Esophagus muscularis mucosa (tissue), 4 donors: ENCODE results near the gene GALNTL6. TPM values are rescaled to one million over a fixed set of nuclear protein-coding genes. Genes with fewer than 3 reads are reported as not detected.

Source experiments
- DNase-seq: peaks from one replicate; pipeline ENCODE4 v3.0.0-alpha.2; 2017; ENCODE audit errors: extremely low spot score
- H3K27ac ChIP-seq, 4 donors: fragments of 200-600 bp; sonication (generic); replicated peaks in 1 of 4; 1 replicate in 3 of 4; 2 replicates in 1 of 4; pipeline ENCODE4 v1.5.1; 2016 to 2019; ENCODE audit warnings: mild to moderate bottlenecking in 1 of 4
- H3K27me3 ChIP-seq, 4 donors: fragments of 200-600 bp; sonication (generic); one replicate each; pipeline versions ENCODE4 v1.5.1 to v1.6.0; 2016 to 2019
- H3K36me3 ChIP-seq, 4 donors: fragments of 200-600 bp; sonication (generic); one replicate each; pipeline ENCODE4 v1.5.1; 2016 to 2019
- H3K4me1 ChIP-seq, 4 donors: fragments of 200-600 bp; sonication (generic); one replicate each; pipeline ENCODE4 v1.5.1; 2016 to 2019
- H3K4me3 ChIP-seq, 4 donors: fragments of 200-600 bp; sonication (generic); 1 replicate in 2 of 4; 2 replicates in 2 of 4; pipeline ENCODE4 v1.5.1; 2016 to 2019; ENCODE audit warnings: mild to moderate bottlenecking in 4 of 4, moderate library complexity in 1 of 4
- H3K9me3 ChIP-seq, 4 donors: fragments of 200-600 bp; sonication (generic); 1 replicate in 3 of 4; 2 replicates in 1 of 4; pipeline ENCODE4 v1.5.1; 2016 to 2019
- EP300 ChIP-seq: sonication (generic); formaldehyde crosslinking; IDR thresholded peaks from one replicate; pipeline ENCODE4 v1.6.1; 2017; ENCODE audit warnings: antibody characterized with exemption
- POLR2A ChIP-seq: fragments of 450-650 bp; IDR thresholded peaks from one replicate; pipeline ENCODE4 v1.6.1; 2017; ENCODE audit warnings: antibody characterized with exemption, moderate library complexity, mild to moderate bottlenecking, low read depth
- POLR2AphosphoS5 ChIP-seq, 2 donors: sonication (generic); formaldehyde crosslinking; IDR thresholded peaks; one replicate each; pipeline ENCODE4 v1.6.1; 2017; ENCODE audit warnings: antibody characterized with exemption in 2 of 2
- WGBS: methylation state at CpG from one replicate; pipeline ENCODE4 v1.1.5; 2018; 5-methylcytosine and 5-hydroxymethylcytosine counted together
- intact Hi-C: fragments of 100-400 bp; cut with DNase I; formaldehyde crosslinking; loops from one replicate; pipeline ENCODE4 v1.15.1; 2023
- total RNA-seq, 4 donors: library from RNA; depleted of rRNA; stranded (reverse); fragments of >200 nt; gene quantifications; one replicate each; pipeline versions ENCODE4 v1.1.0 to v1.2.1, GENCODE V29; 2016
- TF ChIP-seq, protein P1 (sequence below), 3 experiments: fragments of 200-600 bp in 2 of 3; fragments of 450-650 bp in 1 of 3; sonication (generic) in 2 of 3; IDR thresholded peaks; one replicate each; pipeline ENCODE4 v1.5.1; 2017 to 2019; ENCODE audit warnings: antibody characterized with exemption in 3 of 3, mild to moderate bottlenecking in 2 of 3, moderate library complexity in 1 of 3

GALNTL6 gene
- total RNA-seq, 4 donors from 2014 or later, result 0.33 to 0.42 TPM; not detected in 2

DNA sequence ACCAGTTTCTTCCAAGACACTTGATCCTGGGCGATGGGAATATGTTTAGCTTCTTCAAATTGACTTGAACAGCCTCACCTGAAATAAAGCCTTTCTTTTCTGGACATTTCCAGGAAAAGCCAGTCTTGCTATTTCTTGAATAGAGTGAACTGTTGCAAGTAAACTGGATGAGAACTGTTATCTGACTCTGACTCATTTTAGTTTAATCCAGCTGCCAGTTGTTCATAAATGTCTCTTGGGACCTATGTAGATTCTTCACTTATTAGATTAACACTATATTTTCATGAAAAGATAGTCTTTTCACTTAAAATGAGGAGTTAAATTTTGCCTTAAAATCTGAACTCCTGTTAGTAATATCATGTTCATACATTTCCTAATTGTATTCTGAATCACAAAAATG lies 740.0 kb downstream of the GALNTL6 start:
- DNase-seq, result no peak
- no peaks in the 10 kb centered on the region for H3K4me1 ChIP-seq
- H3K4me3 ChIP-seq, result no peak overlapping the region
- TF ChIP-seq, protein P1, sequence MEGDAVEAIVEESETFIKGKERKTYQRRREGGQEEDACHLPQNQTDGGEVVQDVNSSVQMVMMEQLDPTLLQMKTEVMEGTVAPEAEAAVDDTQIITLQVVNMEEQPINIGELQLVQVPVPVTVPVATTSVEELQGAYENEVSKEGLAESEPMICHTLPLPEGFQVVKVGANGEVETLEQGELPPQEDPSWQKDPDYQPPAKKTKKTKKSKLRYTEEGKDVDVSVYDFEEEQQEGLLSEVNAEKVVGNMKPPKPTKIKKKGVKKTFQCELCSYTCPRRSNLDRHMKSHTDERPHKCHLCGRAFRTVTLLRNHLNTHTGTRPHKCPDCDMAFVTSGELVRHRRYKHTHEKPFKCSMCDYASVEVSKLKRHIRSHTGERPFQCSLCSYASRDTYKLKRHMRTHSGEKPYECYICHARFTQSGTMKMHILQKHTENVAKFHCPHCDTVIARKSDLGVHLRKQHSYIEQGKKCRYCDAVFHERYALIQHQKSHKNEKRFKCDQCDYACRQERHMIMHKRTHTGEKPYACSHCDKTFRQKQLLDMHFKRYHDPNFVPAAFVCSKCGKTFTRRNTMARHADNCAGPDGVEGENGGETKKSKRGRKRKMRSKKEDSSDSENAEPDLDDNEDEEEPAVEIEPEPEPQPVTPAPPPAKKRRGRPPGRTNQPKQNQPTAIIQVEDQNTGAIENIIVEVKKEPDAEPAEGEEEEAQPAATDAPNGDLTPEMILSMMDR (IDR thresholded peaks at IDR 0.05), result no peak
- TF ChIP-seq POLR2AphosphoS5 (IDR thresholded peaks at IDR 0.05) (no peak), EP300 (no peak)
- intact Hi-C loops, result no loop called here
- H3K36me3 ChIP-seq, result no peaks in the 10 kb centered on the region
- no peak overlapping the region for H3K27ac ChIP-seq
- H3K9me3 ChIP-seq, result no peaks in the 10 kb centered on the region
- no peaks in the 10 kb centered on the region for H3K27me3 ChIP-seq
- 88% methylated on average over 1 of the region's 1 CpG for WGBS

DNA sequence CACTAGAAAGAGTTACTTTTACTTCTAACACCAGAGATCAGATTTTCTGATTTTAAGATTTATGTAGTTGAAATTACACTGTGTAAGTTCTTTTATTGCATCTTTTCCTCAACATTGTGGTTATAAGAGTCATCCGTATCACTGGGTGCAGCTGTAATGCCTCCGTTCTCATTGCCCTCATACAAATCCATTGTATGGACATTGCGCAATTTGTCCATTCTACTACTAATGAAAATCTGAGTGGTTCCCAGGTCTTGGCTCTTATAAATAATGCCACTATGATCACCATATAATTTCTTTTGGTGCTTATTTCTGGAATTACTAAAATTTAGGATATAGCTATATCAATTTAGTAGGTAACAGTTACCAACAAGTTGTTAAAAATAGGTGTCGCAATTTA lies 741.4 kb downstream of the GALNTL6 start:
- intact Hi-C loops, result no loop called here

DNA sequence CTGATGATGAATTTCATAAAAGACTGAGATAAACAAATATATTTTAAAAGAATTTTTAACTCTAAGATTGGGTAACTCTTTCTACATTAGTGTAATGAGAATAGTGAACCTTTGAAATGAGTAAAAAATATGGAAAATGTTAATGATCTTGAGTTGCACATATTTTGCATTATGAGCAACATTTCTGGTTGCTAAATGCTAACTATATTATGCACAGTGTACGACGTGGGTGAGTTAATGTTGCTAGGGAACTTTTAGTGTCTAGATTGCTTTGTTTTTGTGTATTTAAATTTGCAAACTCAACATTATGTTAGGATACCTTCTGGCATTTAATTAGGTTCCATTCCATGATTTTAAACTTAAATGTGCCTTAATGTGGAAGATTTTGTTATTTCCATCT lies 742.5 kb downstream of the GALNTL6 start:
- WGBS, result 83% methylated on average over 2 of the region's 2 CpGs
- H3K36me3 ChIP-seq, result no peaks in the 10 kb centered on the region
- TF ChIP-seq POLR2AphosphoS5 (IDR thresholded peaks at IDR 0.05), result no peak
- TF ChIP-seq POLR2A, result no peak
- TF ChIP-seq, protein P1 (IDR thresholded peaks at IDR 0.05), result no peak
- no peak for TF ChIP-seq EP300

More for the DNA sequence above, 741.4 kb downstream of the GALNTL6 start:
- no peaks in the 10 kb centered on the region for H3K36me3 ChIP-seq
- H3K27me3 ChIP-seq, result no peaks in the 10 kb centered on the region
- no peaks in the 10 kb centered on the region for H3K9me3 ChIP-seq
- H3K4me3 ChIP-seq, result no peak overlapping the region
- DNase-seq, result no peak
- no peaks in the 10 kb centered on the region for H3K4me1 ChIP-seq
- TF ChIP-seq, protein P1 (IDR thresholded peaks at IDR 0.05), result no peak
- TF ChIP-seq POLR2A (no peak), EP300 (no peak)
- no peak overlapping the region for H3K27ac ChIP-seq
- WGBS, result 96% methylated on average over 4 of the region's 4 CpGs

DNA sequence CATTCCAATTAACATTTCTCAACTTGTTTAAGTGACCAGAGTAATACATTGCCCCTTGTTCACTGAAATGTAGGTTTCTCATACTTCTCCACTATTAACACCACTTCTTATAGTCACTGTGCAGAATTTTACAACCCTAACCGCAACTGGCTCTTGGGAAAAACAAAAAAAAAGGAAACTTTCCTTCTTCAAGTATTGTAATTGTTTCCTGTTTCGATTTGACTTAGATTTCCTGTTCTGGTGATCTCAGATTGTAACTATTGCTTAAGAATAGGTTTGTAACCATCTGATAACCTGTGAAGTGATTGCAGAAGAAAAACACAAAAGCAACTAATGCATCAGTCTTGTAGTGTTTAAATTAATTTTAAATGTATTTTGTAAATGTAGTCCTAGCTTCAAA lies 760.7 kb downstream of the GALNTL6 start:
- no peak overlapping the region for H3K4me3 ChIP-seq
- H3K4me1 ChIP-seq, result no peaks in the 10 kb centered on the region
- no peak for TF ChIP-seq POLR2AphosphoS5 (IDR thresholded peaks at IDR 0.05)
- TF ChIP-seq POLR2A, result no peak
- no peak for TF ChIP-seq EP300
- TF ChIP-seq, protein P1 (IDR thresholded peaks at IDR 0.05), result no peak
- no peaks in the 10 kb centered on the region for H3K9me3 ChIP-seq
- DNase-seq, result no peak
- H3K36me3 ChIP-seq, result no peaks in the 10 kb centered on the region
- no peak overlapping the region for H3K27ac ChIP-seq
- H3K27me3 ChIP-seq, result no peaks in the 10 kb centered on the region
- WGBS, result 52% methylated on average over 2 of the region's 2 CpGs
- intact Hi-C loops, result no loop called here

More for the DNA sequence above, 742.5 kb downstream of the GALNTL6 start:
- no peak for DNase-seq
- Histone ChIP-seq H3K4me1 (no peaks in the 10 kb centered on the region), H3K27me3 (no peaks in the 10 kb centered on the region), H3K4me3 (no peak overlapping the region), H3K9me3 (no peaks in the 10 kb centered on the region), H3K27ac (no peak overlapping the region)
- intact Hi-C loops, result no loop called here

DNA sequence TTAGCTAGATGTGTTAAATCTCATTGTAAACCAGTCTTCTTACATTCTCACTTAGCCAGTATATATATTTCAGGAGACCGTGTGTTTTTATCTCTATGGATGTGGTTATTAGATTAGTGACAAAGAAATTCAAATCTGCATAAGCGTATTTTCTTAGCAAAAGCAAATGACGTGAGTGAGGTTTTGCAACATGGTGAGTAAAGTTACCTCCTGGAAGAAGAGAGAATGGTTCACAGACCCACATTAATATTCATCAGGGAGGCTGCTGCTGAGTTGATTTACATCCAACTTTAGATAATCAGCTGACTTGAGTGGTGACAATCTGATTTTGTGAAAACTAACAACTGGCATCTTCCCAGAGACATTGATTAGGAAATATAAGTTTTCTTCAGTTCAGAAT lies 765.5 kb downstream of the GALNTL6 start:
- no peak for TF ChIP-seq POLR2A
- TF ChIP-seq, protein P1 (IDR thresholded peaks at IDR 0.05), result no peak
- no peak for TF ChIP-seq POLR2AphosphoS5 (IDR thresholded peaks at IDR 0.05)
- TF ChIP-seq EP300, result no peak
- 69% methylated on average over 3 of the region's 3 CpGs for WGBS
- Histone ChIP-seq H3K27me3 (no peaks in the 10 kb centered on the region), H3K4me1 (no peaks in the 10 kb centered on the region), H3K27ac (no peak overlapping the region), H3K9me3 (no peaks in the 10 kb centered on the region), H3K36me3 (no peaks in the 10 kb centered on the region), H3K4me3 (no peak overlapping the region)
- intact Hi-C loops, result no loop called here
- no peak for DNase-seq
